Measurements from ENCODE around the gene JAGN1.

DNA sequence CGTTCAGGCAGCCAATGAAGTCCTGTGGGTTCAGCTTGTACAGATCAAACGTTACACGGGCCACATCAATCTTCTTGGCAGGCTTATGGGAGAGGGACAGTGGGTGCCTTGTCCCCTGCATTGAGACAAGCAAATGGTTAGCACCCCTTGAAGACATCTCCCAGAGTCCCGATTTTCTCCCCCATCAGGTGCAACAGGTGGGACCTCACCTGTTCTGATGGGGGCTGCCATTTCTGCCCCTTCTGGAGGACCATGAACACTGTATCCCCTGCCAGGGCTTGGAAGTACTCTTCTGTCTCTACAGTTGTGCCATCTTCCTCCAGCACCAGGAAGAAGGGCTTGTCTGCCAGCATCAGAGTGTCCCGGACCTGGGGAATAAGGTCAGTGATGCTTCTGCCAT, 20.5 kb upstream of the JAGN1 start:
- TF ChIP-seq ZC3H11A (IDR thresholded peaks at IDR 0.05; ENCODE audit: low read depth, low read length) (no peak), GATA2 (CRISPR knock-in tag; IDR thresholded peaks at IDR 0.05) (no peak), TARDBP (IDR thresholded peaks at IDR 0.05) (no peak), SMC3 (conservative IDR thresholded peaks at IDR 0.05; ENCODE audit: insufficient read depth, low read depth, low read length) (no peak), RFX7 (CRISPR knock-in tag; IDR thresholded peaks at IDR 0.05) (no peak)
- TF ChIP-seq, protein P1, sequence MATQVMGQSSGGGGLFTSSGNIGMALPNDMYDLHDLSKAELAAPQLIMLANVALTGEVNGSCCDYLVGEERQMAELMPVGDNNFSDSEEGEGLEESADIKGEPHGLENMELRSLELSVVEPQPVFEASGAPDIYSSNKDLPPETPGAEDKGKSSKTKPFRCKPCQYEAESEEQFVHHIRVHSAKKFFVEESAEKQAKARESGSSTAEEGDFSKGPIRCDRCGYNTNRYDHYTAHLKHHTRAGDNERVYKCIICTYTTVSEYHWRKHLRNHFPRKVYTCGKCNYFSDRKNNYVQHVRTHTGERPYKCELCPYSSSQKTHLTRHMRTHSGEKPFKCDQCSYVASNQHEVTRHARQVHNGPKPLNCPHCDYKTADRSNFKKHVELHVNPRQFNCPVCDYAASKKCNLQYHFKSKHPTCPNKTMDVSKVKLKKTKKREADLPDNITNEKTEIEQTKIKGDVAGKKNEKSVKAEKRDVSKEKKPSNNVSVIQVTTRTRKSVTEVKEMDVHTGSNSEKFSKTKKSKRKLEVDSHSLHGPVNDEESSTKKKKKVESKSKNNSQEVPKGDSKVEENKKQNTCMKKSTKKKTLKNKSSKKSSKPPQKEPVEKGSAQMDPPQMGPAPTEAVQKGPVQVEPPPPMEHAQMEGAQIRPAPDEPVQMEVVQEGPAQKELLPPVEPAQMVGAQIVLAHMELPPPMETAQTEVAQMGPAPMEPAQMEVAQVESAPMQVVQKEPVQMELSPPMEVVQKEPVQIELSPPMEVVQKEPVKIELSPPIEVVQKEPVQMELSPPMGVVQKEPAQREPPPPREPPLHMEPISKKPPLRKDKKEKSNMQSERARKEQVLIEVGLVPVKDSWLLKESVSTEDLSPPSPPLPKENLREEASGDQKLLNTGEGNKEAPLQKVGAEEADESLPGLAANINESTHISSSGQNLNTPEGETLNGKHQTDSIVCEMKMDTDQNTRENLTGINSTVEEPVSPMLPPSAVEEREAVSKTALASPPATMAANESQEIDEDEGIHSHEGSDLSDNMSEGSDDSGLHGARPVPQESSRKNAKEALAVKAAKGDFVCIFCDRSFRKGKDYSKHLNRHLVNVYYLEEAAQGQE (IDR thresholded peaks at IDR 0.05; ENCODE audit: borderline replicate concordance), result no peak
- TF ChIP-seq, protein P1 (CRISPR knock-in tag; IDR thresholded peaks at IDR 0.05; ENCODE audit: low read depth), result no peak

Data from K562 (cell line).